ENCODE measurements around the gene IP6K1. TPM values are rescaled to one million over a fixed set of nuclear protein-coding genes. Genes with fewer than 3 reads are reported as not detected.
"Not testable (repeated sequence)": the region's sequence is repeated elsewhere in the genome, so short reads cannot be mapped to it uniquely, and the experiment has no call there.

The IP6K1 gene
- total RNA-seq, 1 donor from 2014 or later: 63.3 TPM

DNA sequence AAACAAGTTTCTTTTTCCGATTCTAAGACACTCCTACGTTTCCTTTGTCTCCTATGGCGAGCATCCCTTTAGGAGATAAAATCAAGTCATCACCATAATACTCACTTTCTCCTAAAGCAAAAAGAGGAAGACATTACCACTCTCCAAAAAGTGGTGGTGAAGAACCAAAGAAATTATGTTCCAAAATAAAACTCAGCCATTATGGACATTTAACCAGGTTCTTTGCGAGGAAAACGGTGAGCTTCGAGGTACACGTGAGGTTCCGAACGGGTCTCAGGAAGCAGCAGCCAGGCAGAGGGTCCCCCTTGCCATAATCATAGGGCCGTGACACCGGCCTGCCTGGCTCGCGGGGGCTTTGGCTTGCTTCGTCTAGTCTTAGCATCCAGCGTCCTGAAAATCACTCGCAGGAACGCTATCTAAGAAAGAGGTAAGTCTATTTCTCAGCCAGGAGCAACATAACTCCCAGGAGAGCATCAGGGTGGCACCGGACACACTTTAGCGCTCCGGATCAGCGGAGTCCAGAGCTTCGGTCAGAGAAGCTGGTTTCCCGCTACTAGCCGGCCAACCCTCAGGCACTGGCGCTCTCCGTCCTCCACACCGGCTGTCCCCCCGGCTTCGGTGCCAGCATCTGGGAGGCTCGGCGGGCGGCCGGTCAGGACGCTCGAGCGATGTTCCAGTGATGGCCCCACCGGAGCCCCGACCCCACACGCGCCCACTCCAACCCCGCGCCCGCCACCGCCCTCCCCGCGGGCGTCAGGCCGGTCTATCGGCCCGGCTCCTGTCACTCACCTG, 581 bp downstream of the IP6K1 start:
- no peak for TF ChIP-seq CTCF (conservative IDR thresholded peaks at IDR 0.05)
- Mint-ChIP-seq H3K27me3 (ENCODE audit: low read depth) (no peaks in the 10 kb centered on the region), H3K27ac (ENCODE audit: unreplicated experiment) (peak overlapping the region; percentile 88), H3K9me3 (no peaks in the 10 kb centered on the region), H3K36me3 (ENCODE audit: low read depth) (peaks cover 7% of the 10 kb centered on the region), H3K4me1 (peaks cover 40% of the 10 kb centered on the region), H3K4me3 (peak overlapping the region; percentile 92)
- DNase-seq (ENCODE audit: low read depth, low spot score): no peak

DNA sequence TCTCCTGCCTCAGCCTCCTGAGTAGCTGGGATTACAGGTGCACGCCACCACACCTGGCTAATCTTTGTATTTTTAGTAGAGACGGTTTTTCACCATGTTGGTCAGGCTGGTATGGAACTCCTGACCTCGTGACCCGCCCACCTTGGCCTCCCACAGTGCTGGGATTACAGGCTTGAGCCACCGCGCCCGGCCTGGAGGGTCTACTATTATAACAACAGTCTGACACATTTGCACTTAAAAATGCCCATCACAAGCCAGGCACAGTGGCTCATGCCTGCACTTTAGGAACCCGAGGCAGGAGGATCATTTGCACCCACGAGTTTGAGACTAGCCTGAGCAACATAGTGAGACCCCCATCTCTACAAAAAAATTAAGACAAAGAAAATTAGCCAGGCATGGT, 4.1 kb downstream of the IP6K1 start:
- H3K36me3 Mint-ChIP-seq (ENCODE audit: low read depth): peaks cover 13% of the 10 kb centered on the region
- not testable (repeated sequence) for DNase-seq (ENCODE audit: low read depth, low spot score); H3K27me3 Mint-ChIP-seq (ENCODE audit: low read depth); H3K9me3 Mint-ChIP-seq
- peak overlapping the region; percentile 74 for H3K4me3 Mint-ChIP-seq
- H3K27ac Mint-ChIP-seq (ENCODE audit: unreplicated experiment): peak overlapping the region; percentile 27
- H3K4me1 Mint-ChIP-seq: peaks cover 44% of the 10 kb centered on the region

DNA sequence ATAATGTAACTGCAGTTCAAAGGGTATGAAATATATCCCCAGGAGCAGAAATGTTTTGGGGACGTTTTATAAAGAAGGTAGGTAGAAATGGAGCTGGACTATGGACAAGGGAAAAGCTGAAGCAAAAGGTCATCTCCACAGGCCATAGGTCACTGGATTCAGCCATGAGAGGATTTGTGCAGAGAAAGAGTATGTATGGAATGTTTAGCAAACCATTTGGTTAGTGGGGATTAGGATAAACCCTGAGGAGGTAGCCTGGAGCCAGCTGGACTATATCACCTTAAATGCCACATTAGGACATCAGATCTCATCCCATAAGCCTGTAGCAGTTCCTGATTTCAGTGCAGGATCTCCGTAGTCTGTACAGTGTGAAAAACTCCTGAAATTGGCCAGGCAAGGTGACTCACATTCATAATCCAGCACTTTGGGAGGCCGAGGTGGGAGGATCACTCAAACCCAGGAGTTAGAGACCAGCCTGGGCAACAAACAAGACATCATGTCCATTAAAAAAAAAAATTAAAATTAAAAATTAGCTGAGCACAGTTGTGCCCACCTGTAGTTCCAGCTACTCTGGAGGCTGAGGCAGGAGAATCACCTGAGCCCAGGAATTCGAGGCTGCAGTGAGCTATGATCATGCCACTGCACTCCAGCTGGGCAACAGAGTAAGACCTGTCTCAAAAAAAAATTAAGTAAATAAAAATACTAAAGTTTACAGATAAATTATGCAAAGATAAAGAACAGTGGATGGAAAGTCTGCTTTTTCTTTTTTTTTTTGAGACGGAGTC, 4.7 kb downstream of the IP6K1 start:
- TF ChIP-seq CTCF (conservative IDR thresholded peaks at IDR 0.05): no peak
- Mint-ChIP-seq H3K27ac (ENCODE audit: unreplicated experiment) (peak overlapping the region; percentile 29), H3K36me3 (ENCODE audit: low read depth) (peaks cover 13% of the 10 kb centered on the region), H3K4me3 (peak overlapping the region; percentile 76), H3K27me3 (ENCODE audit: low read depth) (no peaks in the 10 kb centered on the region), H3K4me1 (peaks cover 38% of the 10 kb centered on the region), H3K9me3 (no peaks in the 10 kb centered on the region)
- DNase-seq (ENCODE audit: low read depth, low spot score): no peak

DNA sequence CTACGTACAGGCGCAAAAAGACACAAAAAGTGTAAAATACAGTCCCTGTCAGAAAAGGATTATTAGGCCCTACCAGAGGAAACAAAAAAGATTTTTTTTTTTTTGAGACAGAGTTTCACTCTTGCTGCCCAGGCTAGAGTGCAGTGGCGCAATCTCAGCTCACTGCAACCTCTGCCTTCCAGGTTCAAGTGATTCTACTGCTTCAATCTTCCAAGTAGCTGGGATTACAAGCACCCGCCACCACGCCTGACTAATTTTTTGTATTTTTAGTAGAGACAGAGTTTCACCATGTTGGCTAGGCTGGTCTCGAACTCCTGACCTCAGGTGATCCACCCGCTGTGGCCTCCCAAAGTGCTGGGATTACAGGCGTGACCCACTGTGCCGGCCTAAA, 5.4 kb downstream of the IP6K1 start:
- not testable (repeated sequence) for H3K27ac Mint-ChIP-seq (ENCODE audit: unreplicated experiment); DNase-seq (ENCODE audit: low read depth, low spot score); H3K9me3 Mint-ChIP-seq; H3K27me3 Mint-ChIP-seq (ENCODE audit: low read depth)
- peaks cover 36% of the 10 kb centered on the region for H3K4me1 Mint-ChIP-seq
- H3K4me3 Mint-ChIP-seq: peak overlapping the region; percentile 76
- peaks cover 13% of the 10 kb centered on the region for H3K36me3 Mint-ChIP-seq (ENCODE audit: low read depth)

DNA sequence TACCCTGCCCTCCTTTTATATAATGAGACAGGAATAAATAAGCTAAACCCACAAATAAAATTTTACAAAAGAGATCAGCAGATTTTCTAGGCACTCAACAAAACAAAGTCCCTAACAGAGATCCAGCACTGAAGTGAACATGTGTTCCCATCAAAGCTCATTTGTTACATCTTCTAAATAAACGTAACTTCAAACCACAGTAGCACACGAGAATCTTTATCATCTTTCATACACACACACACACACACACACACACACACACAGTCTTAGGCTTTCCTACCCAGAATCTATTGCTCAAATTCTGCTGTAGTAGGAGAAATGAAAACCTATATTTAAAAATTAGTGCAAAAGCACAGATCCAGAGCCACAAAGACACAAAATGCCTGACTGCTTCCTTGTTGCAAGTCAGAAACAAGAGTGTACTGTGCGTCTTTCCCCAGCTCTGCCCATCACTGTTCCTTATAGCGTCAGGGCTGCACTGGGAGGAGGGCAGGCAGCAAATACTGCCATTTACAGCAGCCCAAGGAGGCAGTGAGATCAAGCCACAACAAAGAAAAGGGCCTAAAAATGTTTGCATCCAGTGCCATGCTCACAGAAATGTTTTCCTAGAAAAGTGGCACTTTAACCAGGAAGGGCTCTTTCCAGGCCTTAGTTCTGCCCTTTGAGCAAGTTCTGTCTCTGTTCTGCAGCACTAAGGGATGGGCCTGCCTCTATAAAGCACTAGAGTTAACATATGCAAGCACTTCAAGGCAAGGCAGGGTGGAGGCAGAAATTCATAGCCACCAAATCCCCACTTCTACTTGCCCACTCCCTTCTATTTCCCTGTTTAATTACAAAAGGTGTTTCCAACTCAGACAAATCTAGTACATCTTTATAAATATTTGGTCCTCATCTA, 6.0 kb downstream of the IP6K1 start:
- Mint-ChIP-seq H3K9me3 (no peaks in the 10 kb centered on the region), H3K4me1 (peaks cover 31% of the 10 kb centered on the region), H3K27me3 (ENCODE audit: low read depth) (no peaks in the 10 kb centered on the region), H3K36me3 (ENCODE audit: low read depth) (peaks cover 8% of the 10 kb centered on the region), H3K4me3 (peak overlapping the region; percentile 57), H3K27ac (ENCODE audit: unreplicated experiment) (no peak overlapping the region)
- TF ChIP-seq CTCF (conservative IDR thresholded peaks at IDR 0.05): no peak
- DNase-seq (ENCODE audit: low read depth, low spot score): no peak

GRCh38 chr3:49779358-49780079, 6.8 kb downstream of the IP6K1 start:
- peaks cover 8% of the 10 kb centered on the region for H3K36me3 Mint-ChIP-seq (ENCODE audit: low read depth)
- H3K27me3 Mint-ChIP-seq (ENCODE audit: low read depth): no peaks in the 10 kb centered on the region
- no peak overlapping the region for H3K4me3 Mint-ChIP-seq
- no peak overlapping the region for H3K27ac Mint-ChIP-seq (ENCODE audit: unreplicated experiment)
- no peak for TF ChIP-seq CTCF (conservative IDR thresholded peaks at IDR 0.05)
- H3K9me3 Mint-ChIP-seq: no peaks in the 10 kb centered on the region
- no peak for DNase-seq (ENCODE audit: low read depth, low spot score)
- H3K4me1 Mint-ChIP-seq: peaks cover 27% of the 10 kb centered on the region

DNA sequence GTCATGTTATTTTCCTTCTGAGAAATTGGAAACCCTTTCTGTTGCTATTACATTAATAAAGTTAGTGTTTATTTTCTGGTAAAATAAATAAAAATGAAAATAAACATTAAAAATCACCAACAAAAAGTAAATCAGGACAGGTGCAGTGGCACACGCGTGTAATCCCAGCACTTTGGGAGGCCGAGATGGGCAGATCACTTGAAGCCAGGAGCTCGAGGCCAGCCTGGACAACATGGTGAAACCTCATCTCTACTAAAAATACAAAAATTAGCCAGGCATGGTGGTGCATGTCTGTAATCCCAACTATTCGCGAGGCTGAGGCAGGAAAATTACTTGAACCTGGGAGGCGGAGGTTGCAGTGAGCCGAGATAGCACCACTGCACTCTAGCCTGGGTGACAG, 10.2 kb downstream of the IP6K1 start:
- H3K27me3 Mint-ChIP-seq (ENCODE audit: low read depth); H3K36me3 Mint-ChIP-seq (ENCODE audit: low read depth); H3K9me3 Mint-ChIP-seq; DNase-seq (ENCODE audit: low read depth, low spot score); H3K4me3 Mint-ChIP-seq; H3K27ac Mint-ChIP-seq (ENCODE audit: unreplicated experiment): not testable (repeated sequence)
- peaks cover 20% of the 10 kb centered on the region for H3K4me1 Mint-ChIP-seq
